ENCODE results near the gene ST8SIA1. TPM values are rescaled to one million over a fixed set of nuclear protein-coding genes. Genes with fewer than 3 reads are reported as not detected.
"Not testable (repeated sequence)": the region's sequence is repeated elsewhere in the genome, so short reads cannot be mapped to it uniquely, and the experiment has no call there.

ST8SIA1 gene, protein sequence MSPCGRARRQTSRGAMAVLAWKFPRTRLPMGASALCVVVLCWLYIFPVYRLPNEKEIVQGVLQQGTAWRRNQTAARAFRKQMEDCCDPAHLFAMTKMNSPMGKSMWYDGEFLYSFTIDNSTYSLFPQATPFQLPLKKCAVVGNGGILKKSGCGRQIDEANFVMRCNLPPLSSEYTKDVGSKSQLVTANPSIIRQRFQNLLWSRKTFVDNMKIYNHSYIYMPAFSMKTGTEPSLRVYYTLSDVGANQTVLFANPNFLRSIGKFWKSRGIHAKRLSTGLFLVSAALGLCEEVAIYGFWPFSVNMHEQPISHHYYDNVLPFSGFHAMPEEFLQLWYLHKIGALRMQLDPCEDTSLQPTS
- 1 to 10 TPM; 5.9 to 6.9 (median 6.6) TPM for polyA plus RNA-seq (ENCODE audit: insufficient read length in 3 of 3)
- long read RNA-seq, donor 1, full-length matches to known transcripts, result 1 of 16 reads
- long read RNA-seq, donor 1, partial matches to known transcripts, result 0 of 16 reads
- long read RNA-seq, donor 1, other reads (novel, unspliced or antisense), result 15 of 16 reads
- long read RNA-seq, donor 2, full-length matches to known transcripts, result 2 of 49 reads
- long read RNA-seq, donor 2, partial matches to known transcripts, result 24 of 49 reads
- long read RNA-seq, donor 2, other reads (novel, unspliced or antisense), result 23 of 49 reads
- long read RNA-seq, donor 3, partial matches to known transcripts, result 56 of 107 reads
- long read RNA-seq, donor 3, other reads (novel, unspliced or antisense), result 51 of 107 reads
- long read RNA-seq, donor 4, result 0 reads
- long read RNA-seq, donor 5, result 0 reads
- long read RNA-seq, donor 6, partial matches to known transcripts, result 0 of 1 reads
- long read RNA-seq, donor 6, other reads (novel, unspliced or antisense), result 0 of 1 reads
- long read RNA-seq, donor 7, result 0 reads
- long read RNA-seq, donor 8, partial matches to known transcripts, result 35 of 71 reads
- long read RNA-seq, donor 8, other reads (novel, unspliced or antisense), result 36 of 71 reads
- long read RNA-seq, donor 9, result 0 reads
- long read RNA-seq, donor 10, full-length matches to known transcripts, result 2 of 2 reads
- long read RNA-seq, donor 10, partial matches to known transcripts, result 0 of 2 reads
- long read RNA-seq, donor 10, other reads (novel, unspliced or antisense), result 0 of 2 reads
- long read RNA-seq, donor 11, full-length matches to known transcripts, result 1 of 1 reads
- long read RNA-seq, donor 11, partial matches to known transcripts, result 0 of 1 reads
- long read RNA-seq, donor 11, other reads (novel, unspliced or antisense), result 0 of 1 reads
- long read RNA-seq, donor 12, partial matches to known transcripts, result 0 of 1 reads
- long read RNA-seq, donor 12, other reads (novel, unspliced or antisense), result 0 of 1 reads
- long read RNA-seq, donor 13, result 0 reads
- long read RNA-seq, donor 14, full-length matches to known transcripts, result 2 of 2 reads
- long read RNA-seq, donor 14, partial matches to known transcripts, result 0 of 2 reads
- long read RNA-seq, donor 14, other reads (novel, unspliced or antisense), result 0 of 2 reads
- long read RNA-seq, donor 15, result 0 reads
- long read RNA-seq, donor 16, full-length matches to known transcripts, result 2 of 194 reads
- long read RNA-seq, donor 16, partial matches to known transcripts, result 65 of 194 reads
- long read RNA-seq, donor 16, other reads (novel, unspliced or antisense), result 127 of 194 reads

GRCh38 chr12:22334410-22335100 lies at the start of gene ST8SIA1:
ST8SIA1 (minus strand) TSS chr12:22334707; CDS start chr12:22334232, 475 bp downstream.
- peak in 7 of 11 donors; percentile 22 to 55 (median 29) for DNase-seq (ENCODE audit: extremely low read depth in 1 of 11, low read depth in 9 of 11, low spot score in 4 of 11)

GRCh38 chr12:22380031-22380430 lies 45.5 kb upstream of the ST8SIA1 start:
- no peak for DNase-seq (ENCODE audit: extremely low read depth in 1 of 11, low read depth in 9 of 11, low spot score in 4 of 11)

- peak in 2 of 11 donors; percentile 2 to 22 for DNase-seq (ENCODE audit: extremely low read depth in 1 of 11, low read depth in 9 of 11, low spot score in 4 of 11)
Measured at GRCh38 chr12:22377731-22378496, 43.4 kb upstream of the ST8SIA1 start.

- not testable (repeated sequence) for DNase-seq (ENCODE audit: extremely low read depth in 1 of 11, low read depth in 9 of 11, low spot score in 4 of 11)
Measured at GRCh38 chr12:22376596-22377150, 42.2 kb upstream of the ST8SIA1 start.

DNA sequence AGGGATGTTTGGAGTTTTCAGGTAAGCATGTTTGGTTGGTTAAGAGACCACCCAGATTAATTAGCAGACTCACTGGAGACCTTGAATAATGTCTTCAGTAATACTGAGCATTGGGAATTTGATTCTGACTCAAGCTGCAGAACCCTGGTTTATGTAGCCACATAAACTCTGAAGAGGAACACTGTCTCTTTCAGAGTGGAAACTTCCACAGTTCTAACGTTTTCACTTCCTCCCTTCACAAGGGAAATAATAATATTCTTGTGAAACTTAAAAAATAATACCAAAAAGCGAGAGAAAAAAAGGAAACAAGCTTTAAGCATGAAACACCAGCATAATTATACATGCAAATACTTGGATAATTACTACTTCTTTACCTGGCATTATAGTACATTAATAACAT lies 40.0 kb upstream of the ST8SIA1 start:
- no peak for DNase-seq (ENCODE audit: extremely low read depth in 1 of 11, low read depth in 9 of 11, low spot score in 4 of 11)

DNA sequence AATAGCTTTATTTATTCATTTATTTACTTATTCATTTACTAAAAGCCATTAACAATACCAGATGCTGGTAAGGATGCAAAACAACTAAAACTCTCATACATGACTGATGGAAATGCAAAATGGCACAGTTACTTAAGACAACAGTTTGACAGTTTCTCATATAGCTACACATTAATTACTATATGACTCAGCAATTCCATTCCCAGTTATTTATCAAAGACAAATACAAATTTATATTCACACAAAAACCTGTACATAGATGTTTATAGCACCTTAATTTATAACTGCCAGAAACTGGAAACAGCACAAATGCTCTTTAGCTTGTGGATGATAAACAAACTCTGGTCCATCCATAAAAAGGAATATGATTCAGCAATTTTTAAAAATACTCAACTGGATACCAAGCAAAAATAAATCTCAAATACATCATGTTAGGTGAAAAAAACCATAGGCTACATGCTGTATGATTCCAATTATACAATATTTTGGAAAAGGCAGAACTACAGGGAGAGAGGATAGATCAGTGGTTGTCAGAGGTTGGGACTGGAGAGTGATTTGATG lies 37.9 kb upstream of the ST8SIA1 start:
- no peak for DNase-seq (ENCODE audit: extremely low read depth in 1 of 11, low read depth in 9 of 11, low spot score in 4 of 11)

DNA sequence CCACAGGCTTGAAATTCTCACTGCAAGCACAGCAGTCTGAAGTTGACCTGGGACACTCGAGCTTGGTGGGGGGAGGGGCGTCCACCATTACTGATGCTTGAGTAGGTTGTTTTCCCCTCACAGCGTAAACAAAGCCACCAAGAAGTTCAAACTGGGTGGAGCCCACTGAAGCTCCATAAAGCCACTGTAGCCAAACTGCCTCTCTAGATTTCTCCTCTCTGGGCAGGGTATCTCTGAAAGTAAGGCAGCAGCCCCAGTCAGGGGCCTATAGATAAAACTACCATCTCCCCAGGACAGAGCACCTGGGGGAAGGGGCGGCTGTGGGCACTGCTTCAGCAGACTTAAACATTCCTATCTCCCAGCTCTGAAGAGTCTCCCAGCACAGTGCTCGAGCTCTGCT lies 31.7 kb upstream of the ST8SIA1 start:
- no peak for DNase-seq (ENCODE audit: extremely low read depth in 1 of 11, low read depth in 9 of 11, low spot score in 4 of 11)

DNA sequence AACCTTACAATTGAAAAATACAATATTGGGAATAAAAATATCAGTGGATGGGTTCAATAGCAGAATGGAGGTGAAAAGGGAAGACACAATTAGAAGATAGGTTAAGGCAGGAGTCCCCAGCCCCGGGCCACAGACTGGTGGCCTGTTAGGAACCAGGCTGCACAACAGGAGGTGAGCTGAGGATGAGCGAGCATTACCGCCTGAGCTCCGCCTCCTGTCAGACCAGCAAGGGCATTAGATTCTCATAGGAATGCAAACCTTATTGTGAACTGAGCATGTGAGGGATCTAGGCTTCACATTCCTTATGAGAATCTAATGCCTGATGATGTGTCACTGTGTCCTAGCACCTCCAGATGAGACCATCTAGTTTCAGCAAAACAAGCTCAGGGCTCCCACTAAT lies 27.3 kb upstream of the ST8SIA1 start:
- no peak for DNase-seq (ENCODE audit: extremely low read depth in 1 of 11, low read depth in 9 of 11, low spot score in 4 of 11)

DNA sequence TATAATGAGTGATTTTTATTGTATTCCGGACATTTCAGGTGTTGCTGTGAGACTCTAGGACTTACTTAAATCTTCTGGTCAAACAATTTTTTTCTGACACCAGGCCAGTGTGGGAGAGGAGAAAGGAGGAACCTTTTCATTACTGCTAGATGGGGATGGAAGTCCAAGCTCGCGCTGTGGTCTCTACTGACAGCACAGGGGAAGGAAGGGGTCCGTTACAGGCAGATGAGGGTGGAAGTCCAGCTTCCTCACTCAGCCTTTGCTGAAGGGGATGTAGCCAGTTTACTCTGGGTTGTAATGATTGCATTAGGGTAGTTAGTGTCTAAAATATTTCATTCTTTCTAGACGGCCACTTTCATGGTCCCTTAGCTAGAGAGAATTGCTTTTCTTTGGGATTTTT lies 26.3 kb upstream of the ST8SIA1 start:
- no peak for DNase-seq (ENCODE audit: extremely low read depth in 1 of 11, low read depth in 9 of 11, low spot score in 4 of 11)

GRCh38 chr12:22357531-22357930 lies 23.0 kb upstream of the ST8SIA1 start:
- no peak for DNase-seq (ENCODE audit: extremely low read depth in 1 of 11, low read depth in 9 of 11, low spot score in 4 of 11)

GRCh38 chr12:22356231-22356630 lies 21.7 kb upstream of the ST8SIA1 start:
- no peak for DNase-seq (ENCODE audit: extremely low read depth in 1 of 11, low read depth in 9 of 11, low spot score in 4 of 11)

DNA sequence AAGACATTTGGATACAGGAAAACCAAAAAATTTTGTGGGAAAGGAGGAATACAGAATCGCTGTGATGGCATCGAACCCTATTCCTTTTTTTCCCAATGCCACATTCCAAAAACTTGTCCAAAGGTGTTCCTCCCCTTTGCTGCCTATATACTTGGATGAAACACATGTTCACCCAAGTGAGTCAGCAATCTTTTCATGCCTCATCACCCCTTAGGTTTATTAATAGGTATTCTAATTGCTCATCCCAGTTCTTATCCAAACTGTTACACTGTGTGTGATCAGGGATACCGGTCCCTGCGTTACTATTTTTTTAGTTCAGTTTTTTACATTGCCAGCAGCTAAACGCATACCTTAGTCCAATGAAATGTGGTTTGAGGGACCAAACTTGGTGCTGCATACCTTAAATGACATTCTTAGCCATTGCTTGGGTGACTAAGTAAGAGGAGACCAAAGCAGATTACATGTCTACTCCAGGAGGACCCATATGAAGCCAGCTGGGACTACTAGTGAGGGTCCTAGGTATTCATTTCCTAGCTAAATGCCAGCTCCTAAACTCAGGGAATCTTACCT lies 20.6 kb upstream of the ST8SIA1 start:
- DNase-seq (ENCODE audit: extremely low read depth in 1 of 11, low read depth in 9 of 11, low spot score in 4 of 11), result no peak

DNA sequence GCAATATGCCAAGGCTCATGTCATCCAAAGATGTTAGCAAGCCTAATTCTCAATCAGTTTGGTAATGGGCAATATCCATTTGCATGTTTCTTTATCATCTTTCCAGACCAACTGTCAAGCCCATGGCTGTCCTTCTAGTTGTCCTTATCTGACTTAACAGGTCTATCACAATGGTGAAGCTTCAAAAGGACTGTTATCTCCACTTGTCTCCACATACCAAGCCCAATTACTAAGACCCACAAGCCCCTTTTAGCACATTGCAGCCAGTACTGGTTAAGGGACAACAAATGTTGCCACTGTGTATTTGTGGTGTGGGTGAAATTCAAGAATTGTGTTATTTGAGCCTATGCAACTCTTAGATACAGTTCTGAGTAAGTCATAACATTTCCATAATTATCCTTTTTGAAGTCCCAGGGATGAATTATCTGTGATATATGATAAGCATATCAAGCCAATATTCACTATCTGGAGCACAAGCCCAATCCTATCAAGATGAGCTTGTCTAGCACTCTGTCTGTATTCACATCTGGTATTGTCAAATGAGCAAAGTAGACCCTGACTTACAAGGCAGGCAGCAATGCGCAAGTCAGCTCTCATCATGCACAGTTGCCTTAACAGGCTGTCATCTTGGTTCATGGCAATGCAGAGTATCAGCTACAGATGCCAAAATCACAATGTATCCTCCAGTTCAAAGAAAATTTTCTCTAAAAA lies 19.3 kb upstream of the ST8SIA1 start:
- DNase-seq (ENCODE audit: extremely low read depth in 1 of 11, low read depth in 9 of 11, low spot score in 4 of 11), result no peak

GRCh38 chr12:22350886-22351285 lies 16.4 kb upstream of the ST8SIA1 start:
- DNase-seq (ENCODE audit: extremely low read depth in 1 of 11, low read depth in 9 of 11, low spot score in 4 of 11), result no peak

GRCh38 chr12:22348208-22348607 lies 13.7 kb upstream of the ST8SIA1 start:
- no peak for DNase-seq (ENCODE audit: extremely low read depth in 1 of 11, low read depth in 9 of 11, low spot score in 4 of 11)

- DNase-seq (ENCODE audit: extremely low read depth in 1 of 11, low read depth in 9 of 11, low spot score in 4 of 11), result no peak
Measured at GRCh38 chr12:22340143-22340542, 5.6 kb upstream of the ST8SIA1 start.
